RPMI7951 (cell line): ENCODE data around the gene TBC1D21. TPM values are rescaled to one million over a fixed set of nuclear protein-coding genes. Genes with fewer than 3 reads are reported as not detected.
A peak's percentile ranks its signal among the peaks of the same experiment; 100 is the strongest.

Experiments
- DNase-seq: peaks from one replicate; pipeline ENCODE4 v3.0.0-alpha.2; 2012; ENCODE audit warnings: low read depth
- total RNA-seq: library from RNA; depleted of rRNA; stranded (reverse); fragments of >200 nt; shearing (Covaris generic); gene quantifications from 2 replicates; pipeline ENCODE4 v1.2.3, GENCODE V29; 2014

Gene TBC1D21
- total RNA-seq, 1 experiment from 2014 or later: not detected

- no peak for DNase-seq
Measured at GRCh38 chr15:73862276-73862675, 11.1 kb upstream of the TBC1D21 start.

- DNase-seq: no peak
Measured at GRCh38 chr15:73865379-73865778, 8.0 kb upstream of the TBC1D21 start.

GRCh38 chr15:73865904-73866303, 7.5 kb upstream of the TBC1D21 start:
- no peak for DNase-seq

GRCh38 chr15:73866481-73866880, 6.9 kb upstream of the TBC1D21 start:
- DNase-seq: no peak

- DNase-seq: no peak
Measured at GRCh38 chr15:73866881-73867410, 6.4 kb upstream of the TBC1D21 start.

GRCh38 chr15:73867426-73867825, 5.9 kb upstream of the TBC1D21 start:
- DNase-seq: no peak

- DNase-seq: no peak
Measured at GRCh38 chr15:73867956-73868355, 5.4 kb upstream of the TBC1D21 start.

GRCh38 chr15:73869216-73869995, 4.0 kb upstream of the TBC1D21 start:
- DNase-seq: no peak

- DNase-seq: peak; percentile 45
Measured at GRCh38 chr15:73870700-73871408, 2.5 kb upstream of the TBC1D21 start.

GRCh38 chr15:73872346-73872745, 1.0 kb upstream of the TBC1D21 start:
- DNase-seq: peak; percentile 76

GRCh38 chr15:73873889-73874511, 636 bp downstream of the TBC1D21 start:
- peak; percentile 65 for DNase-seq

- no peak for DNase-seq
Measured at GRCh38 chr15:73879426-73879825, 6.1 kb downstream of the TBC1D21 start.

- no peak for DNase-seq
Measured at GRCh38 chr15:73881579-73882320, 8.4 kb downstream of the TBC1D21 start.

GRCh38 chr15:73882761-73883419, 9.5 kb downstream of the TBC1D21 start:
- no peak for DNase-seq

- DNase-seq: no peak
Measured at GRCh38 chr15:73884159-73884558, 10.8 kb downstream of the TBC1D21 start.

GRCh38 chr15:73885954-73886700, 12.8 kb downstream of the TBC1D21 start:
- no peak for DNase-seq

- no peak for DNase-seq
Measured at GRCh38 chr15:73886717-73887345, 13.5 kb downstream of the TBC1D21 start.

- DNase-seq: no peak
Measured at GRCh38 chr15:73887481-73887880, 14.1 kb downstream of the TBC1D21 start.

- DNase-seq: no peak
Measured at GRCh38 chr15:73888224-73889041, 15.1 kb downstream of the TBC1D21 start.
